ENCODE results near the gene SLC26A3. TPM values are rescaled to one million over a fixed set of nuclear protein-coding genes. Genes with fewer than 3 reads are reported as not detected.
"Not testable (repeated sequence)": the region's sequence is repeated elsewhere in the genome, so short reads cannot be mapped to it uniquely, and the experiment has no call there.

SLC26A3 gene
- polyA plus RNA-seq (ENCODE audit: insufficient read length in 4 of 4) = under 1 TPM; 0.11 to 0.35 (median 0.21) TPM

DNA sequence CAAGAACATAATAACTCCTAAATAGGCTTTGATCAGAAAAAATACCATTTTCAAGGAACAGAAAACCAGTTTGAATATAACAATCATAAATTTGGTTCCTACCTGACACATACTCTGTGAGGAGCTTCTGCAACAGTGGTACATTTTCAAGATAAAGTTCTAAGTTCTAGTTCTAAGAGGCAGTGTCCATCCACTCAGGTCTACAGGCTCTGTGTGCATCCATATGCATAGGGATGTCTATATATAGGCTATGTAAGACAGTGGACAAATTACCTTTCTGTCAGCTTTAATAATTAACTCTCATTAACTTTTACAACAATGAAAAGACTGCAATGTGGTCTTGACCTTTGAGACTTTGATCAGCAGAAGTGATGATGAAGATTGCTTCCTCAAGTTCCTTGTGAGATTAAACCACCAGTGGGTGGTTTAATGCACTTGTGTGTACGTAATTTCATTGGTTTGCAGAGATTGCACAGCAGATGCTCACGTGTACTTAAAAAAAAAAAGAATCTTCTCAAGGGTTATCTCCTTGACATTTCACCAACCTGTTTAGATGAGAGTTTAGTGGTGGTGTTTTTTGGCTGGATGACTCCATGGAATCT lies at the start of gene SLC26A3:
TSS of gene SLC26A3 (minus strand) at position 215 of the 602 bp plus-strand sequence. CDS start 8,714 bp downstream, outside the sequence.
- no peak for DNase-seq (ENCODE audit: low read depth in 4 of 4, low spot score in 3 of 4)

DNA sequence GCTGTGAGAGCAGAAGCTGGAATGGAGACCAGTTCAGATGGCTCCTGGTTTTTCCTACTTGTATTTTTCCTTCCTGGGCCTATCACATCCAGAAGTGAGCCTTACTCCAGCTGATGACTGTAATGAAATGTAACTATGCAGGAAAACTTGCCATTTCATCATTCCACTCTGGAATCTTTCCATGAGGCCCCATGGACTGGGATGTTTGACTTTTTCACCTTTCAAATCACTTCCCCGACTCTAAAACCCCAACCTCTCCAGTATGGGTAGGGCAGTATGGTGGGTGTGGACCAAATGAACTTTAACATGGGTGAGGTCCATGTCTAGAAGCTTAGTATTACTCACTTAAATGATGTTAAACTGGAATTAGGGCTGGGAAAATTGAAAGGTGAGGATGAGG lies 47.6 kb upstream of the SLC26A3 start:
- DNase-seq (ENCODE audit: low read depth in 4 of 4, low spot score in 3 of 4) = no peak

DNA sequence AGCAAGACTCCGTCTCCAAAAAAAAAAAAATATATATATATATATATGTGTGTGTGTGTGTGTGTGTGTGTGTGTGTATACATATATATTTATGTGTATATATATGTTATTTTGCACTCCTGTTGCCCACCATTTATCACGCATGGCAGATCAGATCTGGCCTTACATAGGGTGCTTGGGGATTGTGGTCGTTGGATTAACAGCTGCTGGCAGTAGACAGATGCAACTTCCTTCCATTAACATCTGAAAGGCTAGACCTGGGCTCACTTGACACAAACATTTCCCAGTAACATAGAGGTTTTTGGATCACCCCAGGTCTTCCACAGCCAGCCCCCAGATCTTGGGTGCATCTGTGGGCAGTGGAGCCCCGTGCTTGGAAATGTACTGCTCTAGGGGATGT lies 47.2 kb upstream of the SLC26A3 start:
- DNase-seq (ENCODE audit: low read depth in 4 of 4, low spot score in 3 of 4) = no peak

DNA sequence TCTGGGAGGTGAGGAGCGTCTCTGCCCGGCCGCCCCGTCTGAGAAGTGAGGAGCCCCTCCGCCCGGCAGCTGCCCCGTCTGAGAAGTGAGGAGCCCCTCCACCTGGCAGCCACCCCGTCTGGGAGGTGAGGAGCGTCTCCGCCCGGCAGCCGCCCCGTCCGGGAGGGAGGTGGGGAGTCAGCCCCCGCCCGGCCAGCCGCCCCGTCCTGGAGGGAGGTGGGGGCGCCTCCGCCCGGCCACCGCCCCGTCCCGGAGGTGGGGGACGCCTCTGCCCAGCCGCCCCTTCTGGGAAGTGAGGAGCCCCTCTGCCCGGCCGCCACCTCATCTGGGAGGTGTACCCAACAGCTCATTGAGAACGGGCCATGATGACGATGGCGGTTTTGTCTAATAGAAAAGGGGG lies 45.2 kb upstream of the SLC26A3 start:
- not testable (repeated sequence) for DNase-seq (ENCODE audit: low read depth in 4 of 4, low spot score in 3 of 4)

DNA sequence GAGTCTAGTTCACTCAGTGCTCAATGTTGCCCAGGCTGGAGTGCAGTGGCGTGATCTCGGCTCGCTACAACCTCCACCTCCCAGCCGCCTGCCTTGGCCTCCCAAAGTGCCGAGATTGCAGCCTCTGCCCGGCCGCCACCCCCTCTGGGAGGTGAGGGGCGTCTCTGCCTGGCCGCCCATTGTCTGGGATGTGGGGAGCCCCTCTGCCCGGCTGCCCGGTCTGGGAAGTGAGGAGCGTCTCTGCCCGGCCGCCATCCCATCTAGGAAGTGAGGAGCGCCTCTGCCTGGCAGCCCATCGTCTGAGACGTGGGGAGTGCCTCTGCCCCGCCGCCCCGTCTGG lies 44.8 kb upstream of the SLC26A3 start:
- DNase-seq (ENCODE audit: low read depth in 4 of 4, low spot score in 3 of 4) = not testable (repeated sequence)

DNA sequence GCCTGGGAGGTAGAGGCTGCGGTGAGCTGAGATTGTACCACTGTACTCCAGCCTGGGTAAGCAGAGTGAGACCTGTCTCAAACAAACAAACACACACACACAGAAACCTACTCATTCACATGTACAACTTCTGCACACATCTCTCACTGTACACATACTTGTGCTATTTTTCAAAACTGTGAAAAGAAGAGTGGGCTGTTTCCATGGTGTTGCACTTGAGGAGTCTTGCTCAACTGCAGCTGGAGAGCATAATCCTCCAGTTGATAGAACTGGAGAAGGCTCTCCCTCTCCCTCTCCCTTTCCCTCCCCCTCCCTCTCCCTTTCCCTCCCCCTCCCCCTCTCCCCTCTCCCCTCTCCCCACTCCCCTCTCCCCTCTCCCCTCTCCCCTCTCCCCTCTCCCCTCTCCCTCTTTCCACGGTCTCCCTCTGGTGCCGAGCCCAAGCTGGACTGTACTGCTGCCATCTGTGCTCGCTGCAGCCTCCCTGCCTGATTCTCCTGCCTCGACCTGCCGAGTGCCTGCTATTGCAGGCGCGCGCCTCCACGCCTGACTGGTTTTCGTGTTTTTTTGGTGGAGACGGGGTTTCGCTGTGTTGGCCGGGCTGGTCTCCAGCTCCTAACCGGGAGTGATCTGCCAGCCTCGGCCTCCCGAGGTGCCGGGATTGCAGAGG lies 44.3 kb upstream of the SLC26A3 start:
- no peak for DNase-seq (ENCODE audit: low read depth in 4 of 4, low spot score in 3 of 4)

DNA sequence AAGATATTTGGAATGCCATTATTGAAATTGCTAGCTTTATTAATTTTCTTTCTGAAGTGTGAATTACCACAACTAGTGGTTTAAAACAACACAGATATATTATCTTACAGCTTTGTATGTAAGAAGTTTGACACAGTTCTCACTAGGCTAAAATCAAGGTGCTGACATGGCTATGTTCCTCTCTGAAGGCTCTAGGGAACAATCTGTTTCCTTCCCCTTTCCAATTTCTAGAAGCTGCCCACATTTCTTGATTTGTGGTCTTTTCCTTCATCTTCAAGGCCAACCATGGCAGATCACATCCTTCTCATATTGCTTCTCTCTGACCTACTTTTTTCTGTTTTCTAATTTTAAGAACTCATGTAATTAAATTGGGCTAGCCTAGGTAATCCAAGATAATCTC lies 43.3 kb upstream of the SLC26A3 start:
- no peak for DNase-seq (ENCODE audit: low read depth in 4 of 4, low spot score in 3 of 4)

DNA sequence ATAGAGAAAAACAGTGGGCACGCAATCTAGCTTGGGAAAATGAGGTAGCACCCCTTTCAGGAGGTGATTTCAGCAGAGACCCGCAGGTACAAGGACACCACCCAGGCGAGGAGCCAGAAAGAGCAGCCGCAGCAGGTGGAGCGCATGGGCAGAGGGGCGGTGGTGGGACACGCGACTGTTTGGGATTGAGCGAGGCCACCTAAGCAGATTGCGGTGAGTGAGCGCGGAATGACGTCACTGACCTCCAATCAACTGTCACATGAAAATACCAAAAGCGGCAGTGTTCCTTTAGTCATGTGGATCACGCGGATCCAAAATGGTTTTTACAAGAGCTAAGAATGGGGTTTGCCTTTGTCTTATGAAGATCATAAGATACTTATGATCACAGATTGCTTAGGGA lies 40.2 kb upstream of the SLC26A3 start:
- DNase-seq (ENCODE audit: low read depth in 4 of 4, low spot score in 3 of 4) = no peak

DNA sequence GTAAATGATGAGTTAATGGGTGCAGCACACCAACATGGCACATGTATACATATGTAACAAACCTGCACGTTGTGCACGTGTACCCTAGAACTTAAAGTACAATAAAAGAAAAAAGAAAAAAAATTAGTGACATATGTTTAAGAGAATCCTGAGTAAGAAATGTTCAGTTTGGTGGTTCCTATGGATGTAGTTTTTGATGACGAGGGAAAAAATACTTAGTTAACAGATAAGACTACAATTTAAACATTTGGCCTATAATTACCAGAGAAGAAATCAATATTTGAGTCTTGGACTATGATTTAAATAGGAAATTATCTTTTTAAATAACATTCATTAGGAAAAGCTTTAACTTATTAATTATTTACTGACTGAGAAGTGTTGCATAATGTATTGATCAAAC lies 39.2 kb upstream of the SLC26A3 start:
- DNase-seq (ENCODE audit: low read depth in 4 of 4, low spot score in 3 of 4) = no peak

DNA sequence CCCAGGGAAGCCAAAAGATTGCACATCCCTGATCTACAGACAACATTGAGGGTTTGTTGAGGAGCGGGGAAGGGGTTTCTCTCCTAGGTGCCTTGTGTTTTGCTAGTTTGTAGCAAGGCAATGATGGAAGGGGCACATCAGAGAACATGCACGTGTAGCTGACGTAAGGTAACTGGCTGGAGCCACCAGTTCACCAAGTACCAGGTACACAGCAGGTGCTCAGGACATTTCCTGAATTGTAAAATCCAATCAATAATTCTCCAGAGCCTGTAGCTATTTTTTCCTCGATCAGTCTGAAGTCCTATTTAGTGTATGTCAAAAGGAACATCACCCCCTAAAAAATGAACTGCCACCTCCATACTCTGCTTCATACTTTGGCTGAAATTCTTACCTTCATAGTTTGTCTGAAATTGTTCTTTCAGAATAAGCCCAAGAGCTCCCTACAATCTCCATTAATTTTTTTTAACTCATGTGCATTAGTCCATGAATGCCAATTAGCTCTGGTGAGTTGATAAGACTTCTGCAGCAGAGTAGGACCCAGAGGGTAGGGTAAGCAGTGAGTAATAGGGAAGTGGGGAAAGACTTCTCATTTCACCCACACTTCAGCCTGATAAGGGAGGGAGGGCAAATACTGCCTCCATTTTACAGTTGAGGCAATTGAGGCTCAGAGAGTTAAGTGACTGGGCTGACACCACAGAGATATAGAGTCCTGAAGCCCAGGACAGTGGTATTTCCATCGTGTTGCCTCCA lies 36.0 kb upstream of the SLC26A3 start:
- no peak for DNase-seq (ENCODE audit: low read depth in 4 of 4, low spot score in 3 of 4)

DNA sequence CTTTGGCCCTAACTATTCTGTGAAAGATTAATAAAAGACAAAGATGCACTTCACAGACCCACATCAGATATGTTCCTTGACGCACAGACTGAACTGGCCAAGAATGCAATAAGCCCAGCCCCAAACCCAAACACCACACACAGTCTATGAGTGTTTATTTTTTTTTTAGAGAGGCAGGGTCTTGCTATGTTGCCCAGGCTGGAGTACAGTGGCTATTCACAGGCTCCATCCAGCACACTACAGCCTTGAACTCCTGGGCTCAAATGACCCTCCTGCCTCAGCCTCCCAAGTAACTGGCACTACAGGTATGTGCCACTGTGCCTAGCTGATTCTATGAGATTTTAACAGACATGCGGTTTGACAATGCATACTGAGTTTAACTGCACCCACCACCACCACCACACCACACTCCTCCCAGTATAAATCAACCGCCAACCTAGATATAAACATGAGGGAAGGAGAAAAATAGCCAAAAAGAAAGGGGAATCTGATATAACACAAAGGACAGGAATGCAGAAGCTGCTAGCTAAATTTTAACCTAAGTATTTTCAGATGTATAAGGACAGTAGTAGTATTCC lies 35.1 kb upstream of the SLC26A3 start:
- no peak for DNase-seq (ENCODE audit: low read depth in 4 of 4, low spot score in 3 of 4)

DNA sequence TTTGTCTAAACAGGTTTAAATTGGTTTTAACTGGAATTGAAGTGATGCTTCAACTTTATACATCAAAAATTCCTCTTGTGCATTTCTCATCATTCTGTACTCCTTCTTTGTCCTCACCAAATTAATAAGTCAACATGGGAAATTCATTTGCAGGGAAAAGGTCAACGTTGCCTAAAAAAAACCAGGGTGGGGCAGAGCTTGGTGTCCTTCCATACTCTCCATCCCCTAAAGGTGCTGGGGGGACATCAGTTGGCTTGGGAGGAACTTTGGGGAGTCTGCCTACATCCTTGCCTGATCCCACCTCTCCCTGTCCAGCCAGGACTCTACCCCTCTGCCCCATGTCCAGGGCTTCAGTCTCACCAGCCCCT lies 34.1 kb upstream of the SLC26A3 start:
- DNase-seq (ENCODE audit: low read depth in 4 of 4, low spot score in 3 of 4) = no peak

DNA sequence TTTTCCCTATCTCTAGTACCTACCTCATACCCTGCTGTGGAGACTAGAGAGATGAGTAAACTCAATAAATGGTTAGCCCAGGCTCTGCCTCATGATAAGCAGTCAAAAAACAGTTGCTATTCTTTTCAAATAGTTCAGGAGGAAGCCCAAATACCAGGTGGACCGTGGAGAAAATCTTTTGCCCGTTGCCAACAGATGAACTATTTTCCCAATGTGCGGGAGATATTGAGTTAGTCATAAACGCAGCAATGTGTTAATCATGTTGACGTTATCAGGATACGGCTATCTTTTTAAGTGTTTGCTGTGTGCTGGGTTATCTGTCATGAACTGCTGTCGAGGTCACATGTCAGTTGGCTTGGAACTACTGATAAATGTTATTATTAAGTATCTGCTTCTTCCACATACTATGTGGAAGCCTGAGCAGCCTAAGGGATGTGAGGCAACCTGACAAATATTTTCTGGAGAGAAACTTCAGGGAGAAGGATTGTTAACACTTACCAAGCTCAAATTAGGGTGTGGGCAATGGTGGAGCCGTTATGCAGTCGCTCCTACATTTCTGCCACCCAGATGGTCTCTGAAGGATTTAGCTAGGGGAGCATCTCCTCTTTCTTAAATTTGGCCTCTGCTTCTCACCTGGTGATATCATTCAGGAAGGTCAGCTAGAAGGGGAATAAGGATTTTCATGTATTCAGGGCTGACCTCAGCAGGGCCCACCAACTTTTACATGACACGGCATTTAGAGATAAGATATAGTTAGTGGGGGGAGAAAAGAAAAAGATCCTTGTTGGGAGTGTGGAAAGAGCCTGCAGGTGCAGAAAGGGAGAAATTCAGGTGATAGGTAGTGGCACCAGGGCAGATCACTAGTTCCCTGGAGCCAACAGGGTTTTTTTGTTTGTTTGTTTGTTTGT lies 33.5 kb upstream of the SLC26A3 start:
- DNase-seq (ENCODE audit: low read depth in 4 of 4, low spot score in 3 of 4) = no peak

DNA sequence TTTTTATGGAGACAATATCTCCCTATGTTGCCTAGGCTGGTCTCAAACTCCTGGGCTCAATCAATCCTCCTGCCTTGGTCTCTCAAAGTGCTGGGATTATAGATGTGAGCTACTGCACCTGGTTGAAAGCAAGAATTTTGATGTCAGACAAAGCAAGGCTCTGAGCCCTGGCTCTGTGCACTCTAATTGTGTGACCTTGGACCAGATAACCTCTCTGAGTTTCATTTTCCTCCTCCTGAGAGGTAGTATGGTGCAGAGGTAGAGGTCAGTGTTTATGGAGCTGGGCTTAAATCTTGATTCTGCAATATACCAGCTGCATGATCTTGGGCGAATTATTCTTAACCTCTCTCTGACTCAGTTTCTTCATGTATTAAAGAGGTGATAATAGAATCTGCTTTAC lies 31.4 kb upstream of the SLC26A3 start:
- DNase-seq (ENCODE audit: low read depth in 4 of 4, low spot score in 3 of 4) = no peak

DNA sequence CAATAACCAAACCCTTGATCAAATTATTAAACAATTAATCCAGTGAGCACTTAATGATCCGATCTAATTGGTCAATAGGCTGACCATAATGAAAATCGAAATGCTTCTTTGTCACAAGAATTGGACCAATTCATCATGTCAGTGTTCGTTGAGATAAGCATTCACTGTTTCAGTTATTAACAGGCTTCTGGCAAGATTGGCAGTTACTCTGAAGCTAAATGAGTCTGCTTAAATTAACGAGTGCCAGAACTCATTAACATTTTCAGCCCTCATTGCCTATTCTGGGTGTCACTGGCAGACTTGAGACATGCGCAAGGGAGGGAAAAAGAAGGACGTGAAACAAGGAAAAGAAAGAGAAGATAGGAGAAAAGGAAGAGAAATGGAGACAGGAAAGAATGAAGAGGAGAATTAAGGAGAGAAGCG lies 30.7 kb upstream of the SLC26A3 start:
- DNase-seq (ENCODE audit: low read depth in 4 of 4, low spot score in 3 of 4) = no peak

DNA sequence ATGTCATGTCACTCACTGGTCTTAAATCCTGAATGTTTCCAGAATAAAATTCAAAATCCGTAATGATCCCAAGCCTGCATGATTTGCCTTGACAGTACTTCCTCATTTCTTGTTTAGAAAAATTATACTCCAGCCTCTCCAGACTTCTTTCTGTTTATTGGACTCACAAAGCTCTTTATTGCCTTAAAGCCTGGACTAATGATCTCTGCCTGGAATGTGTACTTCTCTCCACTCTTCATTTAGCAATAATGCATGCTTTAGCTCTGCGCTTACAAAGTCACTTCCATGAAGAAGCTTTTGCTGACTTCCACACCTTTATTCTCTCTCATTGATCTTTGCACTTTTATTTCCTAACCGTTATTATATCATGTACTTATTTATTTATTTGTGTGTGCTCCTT lies 27.4 kb upstream of the SLC26A3 start:
- no peak for DNase-seq (ENCODE audit: low read depth in 4 of 4, low spot score in 3 of 4)

DNA sequence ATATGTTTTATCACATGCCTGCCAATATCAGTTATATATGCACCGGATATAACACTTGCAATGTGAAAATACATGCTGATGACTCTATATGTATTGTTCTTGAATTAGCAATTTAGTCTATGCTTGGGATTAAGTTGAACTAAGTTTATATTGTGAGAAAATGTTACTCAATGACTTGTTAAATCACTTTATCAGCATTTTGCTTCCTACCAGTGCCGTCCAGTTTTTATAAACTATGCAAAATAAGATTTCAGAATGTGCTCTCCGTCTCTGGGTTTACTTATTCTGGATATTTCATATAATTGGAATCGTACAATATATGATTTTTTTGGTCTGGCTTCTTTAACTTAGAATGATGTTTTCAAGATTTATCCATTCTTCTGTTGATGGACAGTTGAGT lies 25.5 kb upstream of the SLC26A3 start:
- DNase-seq (ENCODE audit: low read depth in 4 of 4, low spot score in 3 of 4) = no peak

DNA sequence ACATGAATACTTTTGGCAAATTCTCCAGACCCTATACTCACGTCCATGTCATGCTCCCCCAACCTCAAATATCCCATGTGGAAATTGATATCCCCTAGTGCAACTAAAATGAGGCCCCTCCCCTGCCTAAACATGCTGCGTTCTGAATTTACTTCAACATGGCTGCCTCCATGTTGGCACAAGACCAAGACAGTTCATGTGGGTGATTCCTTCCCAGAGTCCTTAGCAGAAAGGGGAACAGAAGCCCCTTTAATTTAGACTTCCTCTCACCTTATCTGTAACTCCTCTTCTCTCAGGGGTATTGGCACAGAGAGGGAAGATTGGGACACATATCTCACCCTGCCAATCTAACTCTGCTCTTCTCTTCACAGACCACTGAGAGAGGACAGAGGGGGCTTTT lies 24.5 kb upstream of the SLC26A3 start:
- DNase-seq (ENCODE audit: low read depth in 4 of 4, low spot score in 3 of 4) = no peak

DNA sequence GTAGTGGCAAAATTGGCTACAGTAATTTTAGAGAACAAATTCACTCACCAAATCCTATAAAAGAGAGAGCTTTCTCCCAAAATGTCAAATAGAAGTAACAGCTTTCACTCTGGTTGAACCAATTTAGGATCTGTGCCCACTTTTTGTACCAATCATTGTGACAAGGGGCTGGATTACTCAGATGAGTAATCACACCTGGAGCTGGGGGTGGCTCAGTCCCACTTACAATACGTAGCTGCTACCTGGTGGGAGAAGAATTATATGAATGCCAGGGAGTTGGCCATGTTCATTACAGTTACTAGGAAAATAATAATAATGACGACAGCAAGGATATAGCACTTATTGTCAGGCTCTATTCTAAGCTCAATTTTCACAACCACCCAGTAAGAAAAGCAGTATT lies 23.4 kb upstream of the SLC26A3 start:
- DNase-seq (ENCODE audit: low read depth in 4 of 4, low spot score in 3 of 4) = no peak

DNA sequence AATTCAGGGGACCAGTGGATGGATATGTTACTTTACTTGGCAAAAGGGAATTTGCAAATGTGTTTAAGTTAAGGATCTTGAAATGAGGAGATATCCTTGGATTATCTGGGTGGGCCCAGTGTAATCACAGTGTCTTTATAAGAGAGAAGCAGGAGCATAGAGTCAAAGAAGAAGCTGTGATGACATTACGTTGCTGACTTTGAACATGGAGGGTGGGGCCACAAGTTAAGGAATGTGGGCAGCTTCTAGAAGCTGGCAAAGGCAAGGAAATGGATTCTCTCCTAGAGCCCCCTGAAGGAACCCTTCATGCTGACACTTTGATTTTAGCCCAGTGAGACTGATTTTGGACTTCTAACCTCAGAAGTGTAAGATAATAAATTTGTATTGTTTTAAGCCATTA lies 21.8 kb upstream of the SLC26A3 start:
- no peak for DNase-seq (ENCODE audit: low read depth in 4 of 4, low spot score in 3 of 4)

DNA sequence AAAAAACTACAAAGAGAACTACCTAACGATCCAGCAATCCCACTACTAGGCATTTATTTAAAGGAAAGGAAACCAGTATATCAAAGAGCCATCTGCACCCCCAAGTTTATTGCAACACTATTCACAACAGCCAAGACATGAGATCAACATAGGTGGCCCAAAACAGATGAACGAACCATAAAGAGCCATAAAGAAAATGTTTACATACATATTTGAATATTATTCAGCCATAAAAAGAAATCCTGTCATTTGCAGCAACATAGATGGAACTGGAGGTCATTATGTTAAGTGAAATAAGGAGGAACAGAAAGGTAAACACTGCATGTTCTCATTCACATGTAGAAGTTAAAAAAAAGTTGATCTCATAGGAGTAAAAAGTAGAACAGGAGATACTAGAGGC lies 15.6 kb upstream of the SLC26A3 start:
- no peak for DNase-seq (ENCODE audit: low read depth in 4 of 4, low spot score in 3 of 4)
